Calu3 (cell line): ENCODE measurements around the gene CRYM. TPM values are rescaled to one million over a fixed set of nuclear protein-coding genes. Genes with fewer than 3 reads are reported as not detected.
"Not testable (repeated sequence)": the region's sequence is repeated elsewhere in the genome, so short reads cannot be mapped to it uniquely, and the experiment has no call there.

Source experiments
- BruUV-seq: library from RNA; stranded (reverse); fragments of 400-500 nt; replicated peaks from 2 replicates; lab custom pipeline; 2021; lab: Mats Ljungman, UMichigan
- CTCF ChIA-PET: fragments of 300-600 bp; sonication (Branson Sonifier 250); formaldehyde crosslinking; loops from one replicate; lab custom pipeline; 2022; ENCODE audit warnings: antibody characterized with exemption; lab: Charles Lee
- DNase-seq: peaks from one replicate; pipeline ENCODE4 v3.0.0; 2022
- H3K27ac Mint-ChIP-seq: one replicate; pipeline ENCODE4 v1.8.0; 2022; ENCODE audit warnings: mixed read lengths; ENCODE audit not compliant: unreplicated experiment
- H3K27me3 Mint-ChIP-seq: one replicate; pipeline ENCODE4 v1.8.0; 2022; ENCODE audit warnings: mixed read lengths; ENCODE audit not compliant: unreplicated experiment
- H3K36me3 Mint-ChIP-seq: one replicate; pipeline ENCODE4 v1.8.0; 2022; ENCODE audit warnings: mild to moderate bottlenecking, moderate library complexity, mixed read lengths; ENCODE audit not compliant: insufficient read depth, unreplicated experiment
- H3K4me1 Mint-ChIP-seq: one replicate; pipeline ENCODE4 v1.8.0; 2022; ENCODE audit warnings: mild to moderate bottlenecking, low read depth, mixed read lengths; ENCODE audit not compliant: unreplicated experiment
- H3K4me3 Mint-ChIP-seq: one replicate; pipeline ENCODE4 v1.8.0; 2022; ENCODE audit warnings: mild to moderate bottlenecking, low read depth, moderate library complexity, mixed read lengths; ENCODE audit not compliant: unreplicated experiment
- H3K9me3 Mint-ChIP-seq: one replicate; pipeline ENCODE4 v1.8.0; 2022; ENCODE audit warnings: low read depth, mixed read lengths; ENCODE audit not compliant: unreplicated experiment
- intact Hi-C: fragments of 100-400 bp; cut with micrococcal nuclease; formaldehyde crosslinking; loops from one replicate; pipeline ENCODE4 v1.10.0; 2022; ENCODE audit not compliant: unreplicated experiment
- total RNA-seq: library from RNA; stranded (reverse); gene quantifications from 2 replicates; pipeline ENCODE4 v1.2.3, GENCODE V29; 2022
- TF ChIP-seq, protein P1 (sequence below): fragments of 200-600 bp; IDR thresholded peaks from one replicate; pipeline ENCODE4 v1.8.0; 2022; ENCODE audit warnings: antibody characterized with exemption; ENCODE audit not compliant: unreplicated experiment

Gene CRYM
- total RNA-seq, 1 experiment from 2014 or later: 4.1 TPM

DNA sequence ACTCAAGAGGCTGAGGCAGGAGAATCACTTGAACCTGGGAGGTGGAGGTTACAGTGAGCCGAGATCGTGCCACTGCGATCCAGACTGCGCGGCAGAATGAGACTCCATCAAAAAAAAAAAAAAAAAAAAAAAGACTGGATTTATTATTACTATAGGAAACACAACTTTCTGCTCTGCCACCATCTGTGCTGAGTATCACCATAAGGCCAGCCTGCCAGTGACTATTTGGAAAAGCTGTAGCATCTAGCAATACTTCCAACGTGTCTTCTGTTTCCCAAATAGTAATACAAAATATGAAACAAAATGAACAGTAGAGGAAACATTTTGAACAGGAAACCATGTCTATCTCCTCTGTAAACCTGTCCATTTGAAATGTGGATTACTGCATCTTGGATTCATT, 43.6 kb upstream of the CRYM start:
- H3K27me3 Mint-ChIP-seq: no peaks in the 10 kb centered on the region
- no peak for DNase-seq
- no peaks in the 10 kb centered on the region for H3K4me1 Mint-ChIP-seq
- no peaks in the 10 kb centered on the region for H3K9me3 Mint-ChIP-seq
- intact Hi-C loops: no loop called here
- CTCF ChIA-PET: no interaction called here
- H3K27ac Mint-ChIP-seq: no peak overlapping the region
- TF ChIP-seq, protein P1, sequence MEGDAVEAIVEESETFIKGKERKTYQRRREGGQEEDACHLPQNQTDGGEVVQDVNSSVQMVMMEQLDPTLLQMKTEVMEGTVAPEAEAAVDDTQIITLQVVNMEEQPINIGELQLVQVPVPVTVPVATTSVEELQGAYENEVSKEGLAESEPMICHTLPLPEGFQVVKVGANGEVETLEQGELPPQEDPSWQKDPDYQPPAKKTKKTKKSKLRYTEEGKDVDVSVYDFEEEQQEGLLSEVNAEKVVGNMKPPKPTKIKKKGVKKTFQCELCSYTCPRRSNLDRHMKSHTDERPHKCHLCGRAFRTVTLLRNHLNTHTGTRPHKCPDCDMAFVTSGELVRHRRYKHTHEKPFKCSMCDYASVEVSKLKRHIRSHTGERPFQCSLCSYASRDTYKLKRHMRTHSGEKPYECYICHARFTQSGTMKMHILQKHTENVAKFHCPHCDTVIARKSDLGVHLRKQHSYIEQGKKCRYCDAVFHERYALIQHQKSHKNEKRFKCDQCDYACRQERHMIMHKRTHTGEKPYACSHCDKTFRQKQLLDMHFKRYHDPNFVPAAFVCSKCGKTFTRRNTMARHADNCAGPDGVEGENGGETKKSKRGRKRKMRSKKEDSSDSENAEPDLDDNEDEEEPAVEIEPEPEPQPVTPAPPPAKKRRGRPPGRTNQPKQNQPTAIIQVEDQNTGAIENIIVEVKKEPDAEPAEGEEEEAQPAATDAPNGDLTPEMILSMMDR: no peak
- no peaks in the 10 kb centered on the region for H3K36me3 Mint-ChIP-seq
- BruUV-seq: no TSS peak
- H3K4me3 Mint-ChIP-seq: no peak overlapping the region

DNA sequence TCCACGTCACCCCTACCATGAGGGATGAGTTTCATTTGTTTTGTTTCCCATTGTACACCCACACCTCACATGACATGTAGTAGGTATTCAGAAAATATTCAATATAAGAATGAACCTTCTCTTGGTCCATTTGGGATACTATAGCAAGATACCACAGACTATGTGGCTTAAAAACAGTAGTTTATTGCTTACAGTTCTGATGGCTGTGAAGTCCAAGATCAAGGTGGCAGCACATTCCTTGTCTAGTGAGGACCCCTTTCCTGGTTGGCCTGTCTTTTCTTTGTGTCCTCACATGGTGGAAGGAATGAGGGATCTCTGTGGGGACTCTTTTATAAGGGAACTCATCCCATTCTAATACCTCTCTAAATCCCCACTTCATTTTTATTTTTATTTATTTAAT, 36.2 kb upstream of the CRYM start:
- no peaks in the 10 kb centered on the region for H3K4me1 Mint-ChIP-seq
- no peaks in the 10 kb centered on the region for H3K27me3 Mint-ChIP-seq
- intact Hi-C loops: no loop called here
- CTCF ChIA-PET: interaction anchor here (0.5 kb wide), 1 partner anchor 28 kb away, joined by 3 read pairs; no protein-coding TSS in a partner anchor
- DNase-seq: no peak
- H3K4me3 Mint-ChIP-seq: no peak overlapping the region
- no peaks in the 10 kb centered on the region for H3K36me3 Mint-ChIP-seq
- TF ChIP-seq, protein P1: no peak
- no TSS peak for BruUV-seq
- H3K27ac Mint-ChIP-seq: no peak overlapping the region
- H3K9me3 Mint-ChIP-seq: no peaks in the 10 kb centered on the region

DNA sequence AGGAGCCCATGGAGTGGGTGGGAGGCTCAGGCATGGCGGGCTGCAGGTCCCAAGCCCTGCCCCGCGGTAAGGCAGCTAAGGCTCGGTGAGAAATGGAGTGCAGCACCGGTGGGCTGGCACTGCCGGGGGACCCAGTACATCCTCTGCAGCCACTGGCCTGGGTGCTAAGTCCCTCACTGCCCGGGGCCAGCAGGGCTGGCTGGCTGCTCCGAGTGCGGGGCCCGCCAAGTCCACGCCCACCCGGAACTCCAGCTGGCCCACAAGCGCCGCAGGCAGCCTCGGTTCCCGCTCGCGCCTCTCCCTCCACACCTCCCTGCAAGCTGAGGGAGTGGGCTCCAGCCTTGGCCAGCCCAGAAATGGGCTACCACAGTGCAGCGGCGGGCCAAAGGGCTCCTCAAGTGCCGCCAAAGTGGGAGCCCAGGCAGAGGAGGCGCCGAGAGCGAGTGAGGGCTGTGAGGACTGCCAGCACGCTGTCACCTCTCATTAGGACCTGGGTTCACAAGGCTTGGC, 34.8 kb upstream of the CRYM start:
- BruUV-seq, CTCF ChIA-PET, DNase-seq, H3K27ac Mint-ChIP-seq, intact Hi-C loops, H3K4me3 Mint-ChIP-seq, H3K4me1 Mint-ChIP-seq, H3K36me3 Mint-ChIP-seq, H3K9me3 Mint-ChIP-seq, H3K27me3 Mint-ChIP-seq: not testable (repeated sequence)

DNA sequence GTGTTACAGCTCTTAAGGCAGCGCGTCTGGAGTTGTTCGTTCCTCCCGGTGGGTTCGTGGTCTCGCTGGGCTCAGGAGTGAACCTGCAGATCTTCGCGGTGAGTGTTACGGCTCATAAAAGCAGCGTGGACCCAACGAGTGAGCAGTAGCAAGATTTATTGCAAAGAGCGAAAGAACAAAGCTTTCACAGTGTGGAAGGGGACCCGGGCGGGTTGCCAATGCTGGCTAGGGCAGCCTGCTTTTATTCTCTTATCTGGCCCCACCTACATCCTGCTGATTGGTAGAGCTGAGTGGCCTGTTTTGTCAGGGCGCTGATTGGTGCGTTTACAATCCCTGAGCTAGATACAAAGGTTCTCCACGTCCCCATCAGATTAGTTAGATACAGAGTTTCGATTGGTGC, 34.0 kb upstream of the CRYM start:
- BruUV-seq, H3K9me3 Mint-ChIP-seq, H3K36me3 Mint-ChIP-seq, H3K27ac Mint-ChIP-seq, intact Hi-C loops, DNase-seq, H3K27me3 Mint-ChIP-seq, CTCF ChIA-PET, H3K4me3 Mint-ChIP-seq, H3K4me1 Mint-ChIP-seq: not testable (repeated sequence)

DNA sequence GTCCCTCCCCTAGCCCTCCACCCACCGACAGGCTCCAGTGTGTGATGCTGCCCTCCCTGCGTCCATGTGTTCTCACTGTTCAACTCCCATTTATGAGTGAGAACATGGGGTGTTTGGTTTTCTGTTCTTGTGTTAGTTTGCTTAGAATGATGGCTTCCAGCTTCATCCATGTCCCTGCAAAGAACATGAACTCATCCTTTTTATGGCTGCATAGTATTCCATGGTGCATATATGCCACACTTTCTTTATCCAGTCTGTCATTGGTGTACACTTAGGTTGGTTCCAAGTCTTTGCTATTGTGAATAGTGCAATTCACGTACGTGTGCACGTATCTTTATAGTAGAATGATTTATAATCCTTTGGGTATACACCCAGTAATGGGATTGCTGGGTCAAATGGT, 28.6 kb upstream of the CRYM start:
- H3K4me3 Mint-ChIP-seq, H3K36me3 Mint-ChIP-seq, DNase-seq, H3K27ac Mint-ChIP-seq, BruUV-seq, CTCF ChIA-PET, H3K27me3 Mint-ChIP-seq, H3K9me3 Mint-ChIP-seq: not testable (repeated sequence)
- intact Hi-C loops: loop anchor here (10.0 kb wide), 2 partner anchors 502 to 1018 kb away; partner anchors contain the start of genes ERI2 and REXO5
- H3K4me1 Mint-ChIP-seq: peaks cover 13% of the 10 kb centered on the region
